Osteoblast (primary cell): Measurements from ENCODE around the gene NRG3. TPM values are rescaled to one million over a fixed set of nuclear protein-coding genes. Genes with fewer than 3 reads are reported as not detected.
A peak's percentile ranks its signal among the peaks of the same experiment; 100 is the strongest.

Experiments used
- DNase-seq: peaks from one replicate; pipeline ENCODE4 v3.0.0; 2011; ENCODE audit warnings: low spot score, mixed read lengths; ENCODE audit not compliant: insufficient read length; ENCODE audit errors: missing footprints
- H2AFZ ChIP-seq: 2 replicates; pipeline ENCODE4 v1.6.0; 2011; ENCODE audit warnings: mild to moderate bottlenecking, low read length
- H3K27ac ChIP-seq: 2 replicates; pipeline ENCODE4 v1.5.1; 2011; ENCODE audit warnings: mild to moderate bottlenecking, low read depth, low read length, moderate library complexity
- H3K27me3 ChIP-seq: 2 replicates; pipeline ENCODE4 v1.6.0; 2012; ENCODE audit warnings: mild to moderate bottlenecking, control low read depth, inconsistent platforms, low read length, moderate library complexity; ENCODE audit not compliant: insufficient read depth
- H3K36me3 ChIP-seq: 2 replicates; pipeline ENCODE4 v1.5.1; 2011; ENCODE audit warnings: mild to moderate bottlenecking, low read length, control low read depth, moderate library complexity; ENCODE audit not compliant: insufficient read depth
- H3K4me1 ChIP-seq: 2 replicates; pipeline ENCODE4 v1.5.1; 2011; ENCODE audit warnings: mild to moderate bottlenecking, low read length, control low read depth, moderate library complexity; ENCODE audit not compliant: insufficient read depth
- H3K4me2 ChIP-seq: 2 replicates; pipeline ENCODE4 v1.6.0; 2011; ENCODE audit warnings: mild to moderate bottlenecking, low read length; ENCODE audit not compliant: insufficient read depth
- H3K4me3 ChIP-seq: fragments of 200-600 bp; sonication (generic); 3 replicates; pipeline ENCODE4 v1.5.1; 2012; ENCODE audit warnings: mild to moderate bottlenecking, low read length, inconsistent platforms; ENCODE audit not compliant: insufficient read depth
- H3K79me2 ChIP-seq: 2 replicates; pipeline ENCODE4 v1.6.0; 2012; ENCODE audit warnings: mild to moderate bottlenecking, low read length, control low read depth, inconsistent platforms; ENCODE audit not compliant: insufficient read depth
- H3K9me3 ChIP-seq: 2 replicates; pipeline ENCODE4 v1.5.1; 2011; ENCODE audit warnings: low read depth, low read length, control low read depth
- H4K20me1 ChIP-seq: 2 replicates; pipeline ENCODE4 v1.6.0; 2012; ENCODE audit warnings: mild to moderate bottlenecking, low read length, control low read depth; ENCODE audit not compliant: insufficient read depth
- total RNA-seq: library from RNA; depleted of rRNA; stranded (reverse); fragments of >200 nt; gene quantifications from 2 replicates; pipeline ENCODE4 v1.2.3, GENCODE V29; 2012
- TF ChIP-seq, protein P1 (sequence below): IDR thresholded peaks from 2 replicates; pipeline ENCODE4 v1.5.1; 2011; ENCODE audit warnings: mild to moderate bottlenecking, low read depth, low read length, moderate library complexity; ENCODE audit errors: extremely low read depth

Gene NRG3
- total RNA-seq, 1 donor, result not detected

DNA sequence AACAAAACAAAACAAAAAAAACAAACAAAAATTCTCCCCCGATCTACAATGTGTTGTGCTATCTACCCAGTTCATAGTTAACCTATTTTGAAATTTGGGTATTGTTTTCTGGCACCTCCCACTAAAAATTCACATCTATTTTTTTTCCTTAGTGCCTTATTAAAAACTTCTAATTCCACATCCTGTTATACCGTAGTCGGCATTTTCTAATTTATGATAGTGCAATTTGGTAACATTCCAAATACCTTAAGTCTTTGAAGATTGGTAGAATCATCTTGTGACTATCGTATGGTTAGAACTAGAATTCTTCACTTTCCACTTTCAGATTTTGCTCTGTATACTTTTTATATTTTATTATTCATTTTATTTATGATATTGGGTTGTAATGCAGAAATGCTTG is 4.5 kb upstream of the NRG3 start:
- Histone ChIP-seq H3K9me3 (no peaks in the 10 kb centered on the region), H2AFZ (no peak overlapping the region), H3K4me2 (no peak overlapping the region), H3K79me2 (no peaks in the 10 kb centered on the region), H4K20me1 (no peaks in the 10 kb centered on the region), H3K4me3 (no peak overlapping the region), H3K27me3 (peaks cover 10% of the 10 kb centered on the region), H3K27ac (no peak overlapping the region), H3K36me3 (no peaks in the 10 kb centered on the region), H3K4me1 (no peaks in the 10 kb centered on the region)
- DNase-seq, result no peak
- TF ChIP-seq, protein P1, sequence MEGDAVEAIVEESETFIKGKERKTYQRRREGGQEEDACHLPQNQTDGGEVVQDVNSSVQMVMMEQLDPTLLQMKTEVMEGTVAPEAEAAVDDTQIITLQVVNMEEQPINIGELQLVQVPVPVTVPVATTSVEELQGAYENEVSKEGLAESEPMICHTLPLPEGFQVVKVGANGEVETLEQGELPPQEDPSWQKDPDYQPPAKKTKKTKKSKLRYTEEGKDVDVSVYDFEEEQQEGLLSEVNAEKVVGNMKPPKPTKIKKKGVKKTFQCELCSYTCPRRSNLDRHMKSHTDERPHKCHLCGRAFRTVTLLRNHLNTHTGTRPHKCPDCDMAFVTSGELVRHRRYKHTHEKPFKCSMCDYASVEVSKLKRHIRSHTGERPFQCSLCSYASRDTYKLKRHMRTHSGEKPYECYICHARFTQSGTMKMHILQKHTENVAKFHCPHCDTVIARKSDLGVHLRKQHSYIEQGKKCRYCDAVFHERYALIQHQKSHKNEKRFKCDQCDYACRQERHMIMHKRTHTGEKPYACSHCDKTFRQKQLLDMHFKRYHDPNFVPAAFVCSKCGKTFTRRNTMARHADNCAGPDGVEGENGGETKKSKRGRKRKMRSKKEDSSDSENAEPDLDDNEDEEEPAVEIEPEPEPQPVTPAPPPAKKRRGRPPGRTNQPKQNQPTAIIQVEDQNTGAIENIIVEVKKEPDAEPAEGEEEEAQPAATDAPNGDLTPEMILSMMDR, result no peak

DNA sequence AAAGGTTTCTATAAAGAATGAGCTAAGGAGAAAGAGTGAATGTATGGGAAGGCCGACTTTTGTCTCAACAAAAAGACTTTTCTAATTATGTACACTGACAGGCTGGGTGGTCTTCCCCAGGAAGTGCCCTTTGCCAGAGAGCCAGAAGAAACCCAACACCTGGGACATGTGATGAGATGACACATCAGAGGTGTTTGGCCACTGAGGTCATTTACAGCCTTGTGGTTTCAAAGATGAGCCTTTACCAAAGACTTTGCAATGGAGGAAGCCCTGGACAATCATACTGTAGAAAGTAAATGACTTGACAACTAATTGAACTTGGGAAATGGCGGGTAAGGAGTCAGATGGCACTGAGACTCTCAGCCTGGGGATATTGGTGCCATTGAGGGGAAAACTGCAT is 3.4 kb upstream of the NRG3 start:
- no peaks in the 10 kb centered on the region for H3K9me3 ChIP-seq
- no peaks in the 10 kb centered on the region for H4K20me1 ChIP-seq
- peaks cover 21% of the 10 kb centered on the region for H3K27me3 ChIP-seq
- no peak overlapping the region for H3K4me2 ChIP-seq
- H3K4me3 ChIP-seq, result no peak overlapping the region
- H2AFZ ChIP-seq, result no peak overlapping the region
- no peak overlapping the region for H3K27ac ChIP-seq
- no peaks in the 10 kb centered on the region for H3K79me2 ChIP-seq
- H3K4me1 ChIP-seq, result no peaks in the 10 kb centered on the region
- H3K36me3 ChIP-seq, result no peaks in the 10 kb centered on the region
- DNase-seq, result no peak
- TF ChIP-seq, protein P1, result no peak

DNA sequence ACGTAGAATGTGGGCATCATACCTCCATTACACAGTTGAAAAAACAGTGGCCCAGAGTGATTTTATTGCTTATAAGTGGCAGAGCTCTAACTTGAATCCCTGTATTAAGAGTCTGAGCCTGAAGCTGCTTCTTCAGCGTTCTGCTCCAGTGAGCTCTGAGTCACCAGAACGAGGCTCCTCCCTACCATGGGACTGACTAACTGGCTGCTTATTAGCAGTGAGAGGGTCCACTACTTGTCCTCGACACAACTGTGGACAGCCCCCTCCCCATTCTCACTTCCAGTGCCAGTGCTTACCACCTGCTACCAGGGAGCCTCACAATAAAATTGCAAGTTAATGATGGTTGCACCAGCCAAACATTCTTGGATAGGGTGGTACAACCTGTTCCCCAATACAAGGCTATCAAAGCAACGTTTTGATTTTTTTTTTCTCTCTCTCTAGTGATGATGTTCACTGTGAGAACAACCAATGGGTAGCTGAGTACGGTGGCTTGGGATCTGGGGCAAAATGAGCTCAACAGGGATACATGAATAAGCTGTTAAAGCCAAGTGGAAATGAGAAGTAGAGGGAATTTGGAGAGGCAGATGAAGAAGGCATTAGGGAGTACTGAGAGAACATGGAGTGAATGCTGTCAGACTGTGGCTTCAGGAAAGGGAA is 2.7 kb upstream of the NRG3 start:
- Histone ChIP-seq H3K79me2 (no peaks in the 10 kb centered on the region), H4K20me1 (no peaks in the 10 kb centered on the region)
- peak; percentile 46 for DNase-seq

DNA sequence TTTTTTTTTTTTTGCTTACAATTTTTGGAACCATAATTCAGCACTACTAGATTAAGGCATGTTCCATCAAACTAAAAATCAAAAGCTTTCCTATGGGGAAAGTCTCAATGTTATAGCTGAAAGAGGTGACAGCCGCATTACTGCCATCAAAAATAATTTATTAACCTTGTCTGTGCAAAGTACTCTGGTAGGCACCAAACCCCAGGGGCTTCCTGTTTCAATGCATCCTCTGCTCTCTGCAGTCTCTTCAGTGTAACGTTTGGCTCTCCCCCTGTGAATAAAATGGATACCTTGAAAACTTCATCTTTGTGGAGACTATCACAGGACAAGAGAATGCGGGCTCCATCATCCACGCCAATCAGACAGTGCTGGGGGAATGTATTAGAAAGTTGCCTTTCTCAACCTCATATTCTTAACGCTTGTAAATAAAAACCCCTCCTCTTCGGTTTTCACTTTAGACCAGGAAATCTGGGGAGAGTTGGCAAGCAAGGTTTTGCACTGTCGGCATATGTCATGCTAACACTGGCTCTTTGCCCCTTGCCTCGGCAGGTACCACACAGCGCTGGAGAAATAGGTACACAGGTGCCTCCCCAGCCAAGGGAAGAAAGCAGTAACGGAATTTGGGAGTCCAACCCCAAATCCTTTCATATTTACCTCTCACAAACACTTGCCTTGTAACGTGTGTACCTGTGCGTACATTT is 1.6 kb upstream of the NRG3 start:
- Histone ChIP-seq H2AFZ (no peak overlapping the region), H3K4me3 (no peak overlapping the region), H3K27ac (no peak overlapping the region), H3K4me1 (no peaks in the 10 kb centered on the region), H3K79me2 (no peaks in the 10 kb centered on the region), H4K20me1 (no peaks in the 10 kb centered on the region), H3K9me3 (no peaks in the 10 kb centered on the region), H3K36me3 (no peaks in the 10 kb centered on the region), H3K4me2 (no peak overlapping the region), H3K27me3 (peaks cover 23% of the 10 kb centered on the region)
- peak; percentile 53 for DNase-seq
- TF ChIP-seq, protein P1, result no peak

More for the DNA sequence above, 2.7 kb upstream of the NRG3 start:
- Histone ChIP-seq H2AFZ (no peak overlapping the region), H3K9me3 (no peaks in the 10 kb centered on the region), H3K4me3 (no peak overlapping the region), H3K36me3 (no peaks in the 10 kb centered on the region), H3K27ac (no peak overlapping the region), H3K27me3 (peaks cover 23% of the 10 kb centered on the region), H3K4me1 (no peaks in the 10 kb centered on the region), H3K4me2 (no peak overlapping the region)
- TF ChIP-seq, protein P1, result no peak
